Stimulated activated naive CD8-positive, alpha-beta T cell treated with anti-CD3 and anti-CD28 coated beads, Interleukin-15, amount 100 ng/mL, for 72 hours (primary cell): Measurements from ENCODE around the gene P2RY12.
A peak's percentile ranks its signal among the peaks of the same experiment; 100 is the strongest.

Experiments
- ATAC-seq: fragments of 150-1000 bp; cut with Tn5 transposase; 2 replicates; pipeline ENCODE4 v1.10.0; 2021; ENCODE audit warnings: mild to moderate bottlenecking, moderate library complexity
- DNase-seq, 2 donors: peaks; one replicate each; pipeline ENCODE4 v3.0.0; 2021 to 2022
- H3K27ac Mint-ChIP-seq, 2 donors: one replicate each; pipeline ENCODE4 v1.8.0; 2022; ENCODE audit warnings: mild to moderate bottlenecking in 2 of 2, mixed read lengths in 2 of 2, moderate library complexity in 2 of 2
- H3K27me3 Mint-ChIP-seq: one replicate; pipeline ENCODE4 v1.8.0; 2022; ENCODE audit warnings: mixed read lengths
- H3K4me1 Mint-ChIP-seq: one replicate; pipeline ENCODE4 v1.8.0; 2022; ENCODE audit warnings: mild to moderate bottlenecking, mixed read lengths
- H3K4me3 Mint-ChIP-seq, 2 donors: one replicate each; pipeline ENCODE4 v1.8.0; 2022; ENCODE audit warnings: mild to moderate bottlenecking in 2 of 2, mixed read lengths in 2 of 2, moderate library complexity in 1 of 2
- H3K9me3 Mint-ChIP-seq, 2 donors: one replicate each; pipeline ENCODE4 v1.8.0; 2022; ENCODE audit warnings: mixed read lengths in 2 of 2

P2RY12 gene

DNA sequence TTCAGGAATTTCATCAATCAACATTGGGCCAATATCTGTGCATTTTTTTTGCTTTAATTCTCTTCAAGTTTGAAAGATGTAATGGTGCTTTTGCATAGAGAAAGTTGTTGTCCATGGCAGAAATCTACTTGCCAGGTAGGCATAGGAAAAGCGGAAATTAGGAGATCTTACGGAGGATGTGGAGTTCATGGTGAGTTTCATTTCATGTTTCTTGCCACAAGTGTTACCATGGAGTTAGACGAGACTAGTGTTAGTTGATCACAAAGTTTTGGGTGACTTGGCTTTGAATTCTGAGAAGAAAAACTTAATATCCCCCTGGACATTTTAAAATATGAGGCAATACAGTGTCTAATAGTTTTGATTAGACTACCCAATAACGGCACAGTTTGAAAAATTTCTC is 54.2 kb downstream of the P2RY12 start:
- Mint-ChIP-seq H3K27me3 (peaks cover 27% of the 10 kb centered on the region), H3K27ac (no peak overlapping the region), H3K9me3 (no peaks in the 10 kb centered on the region), H3K4me3 (no peak overlapping the region), H3K4me1 (peaks cover 9% of the 10 kb centered on the region)
- no peak for ATAC-seq
- no peak for DNase-seq

- H3K4me3 Mint-ChIP-seq, result peak within 1 kb of the TSS; percentile 27 to 59
- ATAC-seq (no peak), DNase-seq (no peak)
- H3K27ac Mint-ChIP-seq, result peak within 1 kb of the TSS in 1 of 2 donors; percentile 27
- peaks cover 27% of the 10 kb centered on the region for H3K27me3 Mint-ChIP-seq
- H3K4me1 Mint-ChIP-seq, result peaks cover 9% of the 10 kb centered on the region
- H3K9me3 Mint-ChIP-seq, result no peaks in the 10 kb centered on the region
Observed at GRCh38 chr3:151329363-151329762, 55.2 kb downstream of the P2RY12 start, which contains the start of gene P2RY13. Gene P2RY13, minus strand, starts transcription at chr3:151329549. Its CDS starts 21 bp downstream, at chr3:151329528.

DNA sequence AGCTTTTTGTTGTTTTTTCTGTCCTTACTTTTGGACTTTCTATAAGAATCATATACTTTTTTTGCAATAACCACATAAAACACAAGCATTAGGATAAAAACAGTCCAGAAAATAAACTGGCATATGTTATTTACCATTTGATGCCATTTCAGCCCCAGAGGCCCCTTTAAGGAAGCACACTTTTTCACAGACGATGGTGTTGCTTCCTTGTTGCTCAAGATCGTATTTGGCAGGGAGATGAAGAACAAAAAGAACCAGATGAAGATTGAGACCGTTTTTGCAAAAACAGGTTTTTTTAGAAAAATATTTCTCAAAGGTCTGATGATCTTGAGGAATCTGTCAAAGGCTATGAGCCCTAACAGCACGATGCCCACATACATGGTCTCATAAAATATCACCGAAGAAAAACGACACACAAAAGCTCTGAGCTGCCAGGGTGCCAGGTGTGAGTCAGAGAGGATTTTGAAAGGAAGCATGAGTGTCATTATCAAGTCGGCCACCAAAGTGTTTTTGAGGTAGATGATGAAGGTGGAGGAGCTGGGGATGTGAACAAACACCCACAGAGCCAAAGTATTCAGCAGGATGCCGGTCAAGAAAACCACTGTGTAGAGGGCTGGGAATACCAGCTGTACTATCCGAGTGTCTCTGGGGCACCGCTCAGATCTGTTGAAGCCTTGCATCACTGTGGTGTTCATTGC is 56.1 kb downstream of the P2RY12 start:
- peak overlapping the region; percentile 27 to 59 for H3K4me3 Mint-ChIP-seq
- peaks cover 9% of the 10 kb centered on the region for H3K4me1 Mint-ChIP-seq
- H3K27ac Mint-ChIP-seq, result peak overlapping the region in 1 of 2 donors; percentile 27
- DNase-seq (peak; percentile 22 to 33), ATAC-seq (peak; percentile 84)
- peaks cover 33% of the 10 kb centered on the region for H3K27me3 Mint-ChIP-seq
- no peaks in the 10 kb centered on the region for H3K9me3 Mint-ChIP-seq

- ATAC-seq (no peak), DNase-seq (no peak)
- peaks cover 32% of the 10 kb centered on the region for H3K27me3 Mint-ChIP-seq
- H3K9me3 Mint-ChIP-seq, result peaks cover 0 to 4% of the 10 kb centered on the region in 2 donors
- H3K4me1 Mint-ChIP-seq, result peaks cover 9% of the 10 kb centered on the region
- no peak overlapping the region for H3K27ac Mint-ChIP-seq
- no peak overlapping the region for H3K4me3 Mint-ChIP-seq
Observed at GRCh38 chr3:151327571-151328198, 56.9 kb downstream of the P2RY12 start.

DNA sequence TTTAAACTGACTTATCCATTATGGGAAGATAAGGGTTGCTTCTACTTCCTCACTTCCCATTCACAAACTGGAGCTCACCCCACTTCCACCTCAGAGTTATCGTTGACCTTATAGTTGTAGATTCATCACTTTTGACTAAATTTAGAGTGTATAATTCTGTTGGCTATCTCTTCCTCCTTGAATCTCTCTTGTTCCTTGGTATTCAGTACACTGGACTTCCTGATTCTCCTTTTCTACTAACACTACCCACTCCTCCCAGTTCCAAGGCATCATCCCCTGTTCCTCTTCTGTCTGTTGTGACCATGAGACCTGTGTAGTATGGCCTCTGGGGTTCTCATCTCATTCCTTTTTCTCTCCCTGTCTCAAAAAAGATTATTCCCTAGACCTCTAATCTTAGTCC is 62.0 kb downstream of the P2RY12 start:
- DNase-seq, result no peak
- Mint-ChIP-seq H3K27ac (peak overlapping the region in 1 of 2 donors; percentile 2), H3K4me1 (peaks cover 6% of the 10 kb centered on the region), H3K9me3 (peaks cover 0 to 4% of the 10 kb centered on the region in 2 donors), H3K4me3 (no peak overlapping the region), H3K27me3 (peaks cover 18% of the 10 kb centered on the region)
- no peak for ATAC-seq

DNA sequence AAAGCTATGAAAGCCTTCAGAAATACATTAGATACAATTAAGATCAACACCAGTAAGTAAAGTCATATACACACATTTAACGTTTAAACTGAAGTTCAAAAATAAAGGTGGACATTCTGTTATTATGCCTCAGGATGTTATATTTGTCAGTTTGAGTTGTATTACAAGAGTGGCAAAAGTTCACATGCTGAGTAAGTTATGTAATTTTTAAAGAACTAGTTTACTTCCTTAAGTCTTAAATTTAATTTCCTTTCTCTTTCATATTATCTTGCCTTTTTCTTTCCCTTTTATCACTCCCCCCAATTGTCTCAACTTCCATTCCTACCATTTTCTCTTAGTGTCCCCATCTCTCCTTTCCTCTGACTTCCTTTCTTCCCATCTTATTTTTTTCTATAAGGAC is 63.0 kb downstream of the P2RY12 start:
- H3K4me1 Mint-ChIP-seq, result peaks cover 10% of the 10 kb centered on the region
- H3K4me3 Mint-ChIP-seq, result no peak overlapping the region
- peaks cover 17% of the 10 kb centered on the region for H3K27me3 Mint-ChIP-seq
- H3K27ac Mint-ChIP-seq, result no peak overlapping the region
- ATAC-seq (no peak), DNase-seq (no peak)
- H3K9me3 Mint-ChIP-seq, result peaks cover 0 to 4% of the 10 kb centered on the region in 2 donors

DNA sequence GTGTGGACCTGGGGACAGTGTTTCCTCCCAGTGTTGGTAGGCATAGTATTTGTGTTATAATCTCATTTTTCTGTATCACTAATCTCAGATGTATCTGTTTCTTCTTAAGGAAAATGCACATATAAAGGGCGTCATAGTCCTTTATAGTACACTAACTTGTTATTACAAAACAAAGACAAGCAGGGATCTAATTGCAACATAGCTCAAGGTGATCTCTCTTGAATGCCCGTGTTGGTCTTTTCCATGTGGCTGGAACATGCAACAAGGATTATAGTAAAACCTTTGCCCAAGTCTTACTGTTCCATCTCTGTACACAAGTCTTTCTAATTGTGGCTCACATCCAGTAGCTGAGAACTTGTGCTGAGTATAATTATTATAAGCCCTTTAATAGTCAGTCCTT is 64.4 kb downstream of the P2RY12 start:
- ATAC-seq (no peak), DNase-seq (no peak)
- no peak overlapping the region for H3K4me3 Mint-ChIP-seq
- peaks cover 0 to 4% of the 10 kb centered on the region in 2 donors for H3K9me3 Mint-ChIP-seq
- H3K4me1 Mint-ChIP-seq, result peaks cover 11% of the 10 kb centered on the region
- H3K27me3 Mint-ChIP-seq, result peaks cover 13% of the 10 kb centered on the region
- no peak overlapping the region for H3K27ac Mint-ChIP-seq

- peaks cover 11% of the 10 kb centered on the region for H3K4me1 Mint-ChIP-seq
- H3K27me3 Mint-ChIP-seq, result peaks cover 17% of the 10 kb centered on the region
Observed at GRCh38 chr3:151319628-151320027, 64.9 kb downstream of the P2RY12 start.

GRCh38 chr3:151318991-151319390 is 65.6 kb downstream of the P2RY12 start:
- H3K4me3 Mint-ChIP-seq, result no peak overlapping the region
- peaks cover 11% of the 10 kb centered on the region for H3K4me1 Mint-ChIP-seq
- no peak overlapping the region for H3K27ac Mint-ChIP-seq
- peaks cover 0 to 4% of the 10 kb centered on the region in 2 donors for H3K9me3 Mint-ChIP-seq
- DNase-seq (no peak), ATAC-seq (no peak)
- peaks cover 17% of the 10 kb centered on the region for H3K27me3 Mint-ChIP-seq

More at GRCh38 chr3:151319628-151320027, 64.9 kb downstream of the P2RY12 start:
- DNase-seq (no peak), ATAC-seq (no peak)
- H3K27ac Mint-ChIP-seq, result no peak overlapping the region
- H3K9me3 Mint-ChIP-seq, result peaks cover 0 to 4% of the 10 kb centered on the region in 2 donors
- H3K4me3 Mint-ChIP-seq, result no peak overlapping the region

GRCh38 chr3:151318313-151318712 is 66.2 kb downstream of the P2RY12 start:
- peaks cover 11% of the 10 kb centered on the region for H3K4me1 Mint-ChIP-seq
- peaks cover 10% of the 10 kb centered on the region for H3K27me3 Mint-ChIP-seq
- H3K27ac Mint-ChIP-seq, result no peak overlapping the region
- DNase-seq (no peak), ATAC-seq (no peak)
- peaks cover 0 to 4% of the 10 kb centered on the region in 2 donors for H3K9me3 Mint-ChIP-seq
- no peak overlapping the region for H3K4me3 Mint-ChIP-seq

DNA sequence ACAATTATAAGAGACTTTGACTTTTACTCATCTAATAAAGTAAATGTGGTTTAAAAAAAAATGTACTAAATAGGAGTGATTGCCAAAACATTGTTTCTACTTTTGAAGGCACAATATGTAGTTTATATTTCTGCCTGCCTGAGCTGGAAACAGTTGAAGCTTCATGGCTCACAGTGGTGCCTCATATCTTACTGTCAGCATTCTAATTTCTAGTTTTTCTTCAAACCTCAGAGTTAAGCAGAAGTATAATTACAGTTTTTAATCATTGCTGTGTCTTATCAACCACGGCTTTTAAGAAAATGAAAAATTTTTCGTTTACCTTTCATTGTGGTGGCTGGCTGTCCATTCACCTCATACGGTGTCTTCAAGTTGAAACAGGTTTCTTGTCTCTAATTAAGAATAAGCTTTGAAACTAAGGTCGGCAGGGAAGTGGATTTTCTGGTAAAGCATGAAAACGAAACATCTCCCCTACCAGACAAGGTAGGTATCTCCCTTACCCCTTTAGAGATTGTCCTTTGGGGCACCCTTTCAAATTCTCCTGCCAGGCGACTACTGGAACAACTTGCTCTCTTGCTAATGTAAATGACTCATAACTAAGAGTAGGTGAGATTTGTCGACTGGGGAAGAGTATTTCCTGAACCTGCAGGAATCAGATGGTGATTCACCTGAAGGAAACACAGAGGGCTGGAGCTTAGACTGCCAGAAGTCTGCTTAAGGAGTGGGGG is 68.1 kb downstream of the P2RY12 start, which contains the start of gene GPR87:
Gene GPR87, minus strand, starts transcription at position 554 of the 725 bp plus-strand sequence. CDS start 16,720 bp downstream, outside the sequence.
- Mint-ChIP-seq H3K27ac (peak within 1 kb of the TSS in 1 of 2 donors; percentile 58), H3K9me3 (no peaks in the 10 kb centered on the region), H3K4me3 (peak within 1 kb of the TSS in 1 of 2 donors; percentile 65), H3K4me1 (peaks cover 6% of the 10 kb centered on the region), H3K27me3 (peaks cover 7% of the 10 kb centered on the region)
- DNase-seq, result peak in 1 of 2 donors; percentile 52
- peak; percentile 92 for ATAC-seq

DNA sequence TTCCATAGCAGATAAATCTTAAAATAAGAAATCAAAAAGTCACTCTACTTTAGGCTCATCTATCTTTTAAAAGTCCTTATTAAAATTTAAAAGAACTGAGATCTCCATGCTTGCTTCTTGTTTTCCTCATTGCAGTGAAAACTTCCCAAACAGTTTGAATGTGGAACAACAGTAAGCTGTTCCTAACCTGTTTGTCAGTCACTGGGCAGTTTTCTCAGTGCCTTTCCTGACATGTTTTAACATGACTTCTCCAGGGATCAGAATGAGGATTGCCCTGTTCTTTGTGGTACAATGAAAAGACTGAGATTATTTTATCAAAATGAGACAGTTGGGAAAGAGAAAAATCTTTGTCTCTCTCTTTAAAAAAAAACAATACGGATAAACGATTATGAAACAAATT is 68.7 kb downstream of the P2RY12 start:
- Mint-ChIP-seq H3K9me3 (no peaks in the 10 kb centered on the region), H3K4me3 (peak overlapping the region in 1 of 2 donors; percentile 65), H3K27ac (no peak overlapping the region), H3K4me1 (peaks cover 5% of the 10 kb centered on the region), H3K27me3 (peaks cover 7% of the 10 kb centered on the region)
- DNase-seq (no peak), ATAC-seq (no peak)

GRCh38 chr3:151315136-151315535 is 69.4 kb downstream of the P2RY12 start:
- H3K4me3 Mint-ChIP-seq, result no peak overlapping the region
- peaks cover 7% of the 10 kb centered on the region for H3K27me3 Mint-ChIP-seq
- H3K4me1 Mint-ChIP-seq, result peaks cover 5% of the 10 kb centered on the region
- DNase-seq, result no peak
- no peak overlapping the region for H3K27ac Mint-ChIP-seq
- H3K9me3 Mint-ChIP-seq, result no peaks in the 10 kb centered on the region
- no peak for ATAC-seq

DNA sequence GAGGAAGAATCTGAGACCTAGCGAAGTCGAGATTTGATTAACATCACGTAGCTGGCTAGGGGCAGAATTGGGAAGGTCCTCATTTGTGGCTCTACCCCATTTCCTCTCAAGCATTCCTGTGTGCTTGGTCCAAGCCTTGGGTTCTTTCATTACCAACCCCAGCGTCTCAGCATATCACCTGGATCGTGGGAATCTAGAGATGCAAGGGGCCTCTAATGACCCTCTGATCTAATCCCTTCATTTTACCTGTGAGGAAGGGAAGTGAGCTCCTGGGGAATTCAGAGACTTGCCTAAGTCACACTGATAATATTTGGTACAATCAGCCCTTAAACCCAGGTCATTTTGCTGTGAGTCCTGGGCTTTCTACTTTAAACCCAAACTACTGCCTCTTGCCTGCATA is 70.0 kb downstream of the P2RY12 start:
- ATAC-seq (no peak), DNase-seq (no peak)
- peaks cover 7% of the 10 kb centered on the region for H3K27me3 Mint-ChIP-seq
- H3K27ac Mint-ChIP-seq, result no peak overlapping the region
- H3K4me3 Mint-ChIP-seq, result no peak overlapping the region
- peaks cover 5% of the 10 kb centered on the region for H3K4me1 Mint-ChIP-seq
- H3K9me3 Mint-ChIP-seq, result no peaks in the 10 kb centered on the region

GRCh38 chr3:151314137-151314536 is 70.4 kb downstream of the P2RY12 start:
- no peaks in the 10 kb centered on the region for H3K9me3 Mint-ChIP-seq
- ATAC-seq (no peak), DNase-seq (no peak)
- H3K27ac Mint-ChIP-seq, result no peak overlapping the region
- H3K4me1 Mint-ChIP-seq, result peaks cover 5% of the 10 kb centered on the region
- H3K4me3 Mint-ChIP-seq, result no peak overlapping the region
- peaks cover 7% of the 10 kb centered on the region for H3K27me3 Mint-ChIP-seq

DNA sequence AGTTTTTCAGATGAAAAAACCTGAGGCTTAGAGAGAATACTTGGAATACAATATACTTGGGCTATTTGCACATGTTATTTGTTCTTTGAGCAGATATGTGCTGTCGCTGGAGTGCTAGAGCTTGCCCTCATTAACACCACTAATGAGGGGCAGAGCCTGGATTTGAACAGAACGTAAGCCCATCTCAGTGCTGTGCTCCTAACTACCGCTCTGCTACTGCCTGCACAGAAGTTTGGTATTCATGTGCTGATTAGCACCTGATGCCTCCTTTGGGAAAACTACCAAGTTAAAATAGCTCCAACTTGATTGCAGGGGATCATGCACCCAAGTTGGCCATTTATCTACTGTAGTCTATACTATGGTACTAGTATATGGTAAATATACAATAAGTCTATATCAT is 71.6 kb downstream of the P2RY12 start:
- Mint-ChIP-seq H3K27ac (no peak overlapping the region), H3K27me3 (peaks cover 7% of the 10 kb centered on the region), H3K4me3 (no peak overlapping the region), H3K9me3 (no peaks in the 10 kb centered on the region), H3K4me1 (peaks cover 5% of the 10 kb centered on the region)
- ATAC-seq, result no peak
- DNase-seq, result no peak
